Urinary bladder (tissue), 4 donors: Measurements from ENCODE around the gene AP3B2. TPM values are rescaled to one million over a fixed set of nuclear protein-coding genes. Genes with fewer than 3 reads are reported as not detected.

Experiments
- DNase-seq: peaks from one replicate; pipeline ENCODE4 v3.0.0-alpha.2; 2015; ENCODE audit errors: extremely low spot score
- H3K27ac ChIP-seq: one replicate; pipeline ENCODE4 v1.5.1; 2013; ENCODE audit warnings: low read depth, mild to moderate bottlenecking, moderate library complexity
- H3K36me3 ChIP-seq: one replicate; pipeline ENCODE4 v1.6.1; 2013; ENCODE audit warnings: mild to moderate bottlenecking, moderate library complexity; ENCODE audit not compliant: insufficient read depth
- H3K4me1 ChIP-seq: one replicate; pipeline ENCODE4 v1.6.1; 2013; ENCODE audit warnings: mild to moderate bottlenecking, moderate library complexity; ENCODE audit not compliant: insufficient read depth
- H3K4me3 ChIP-seq: one replicate; pipeline ENCODE4 v1.5.1; 2013; ENCODE audit warnings: low read depth, low read length
- WGBS: extraction: QIAGEN DNeasy Blood & Tissue Kit; methylation state at CpG from one replicate; pipeline ENCODE4 v1.1.7; 2013; 5-methylcytosine and 5-hydroxymethylcytosine counted together
- polyA plus RNA-seq: library from polyadenylated mRNA; stranded (reverse); fragments of 200-250 nt; gene quantifications from one replicate; pipeline ENCODE4 v1.2.3, GENCODE V29; 2013
- total RNA-seq: library from RNA; depleted of rRNA; stranded (reverse); fragments of >200 nt; gene quantifications from one replicate; pipeline ENCODE4 v1.2.3, GENCODE V29; 2014
- donor health status: healthy with polysubstance abuse.
- donor health status: healthy.

The AP3B2 gene
- total and polyA plus RNA-seq, 2 donors, result 2.0 to 2.2 TPM

DNA sequence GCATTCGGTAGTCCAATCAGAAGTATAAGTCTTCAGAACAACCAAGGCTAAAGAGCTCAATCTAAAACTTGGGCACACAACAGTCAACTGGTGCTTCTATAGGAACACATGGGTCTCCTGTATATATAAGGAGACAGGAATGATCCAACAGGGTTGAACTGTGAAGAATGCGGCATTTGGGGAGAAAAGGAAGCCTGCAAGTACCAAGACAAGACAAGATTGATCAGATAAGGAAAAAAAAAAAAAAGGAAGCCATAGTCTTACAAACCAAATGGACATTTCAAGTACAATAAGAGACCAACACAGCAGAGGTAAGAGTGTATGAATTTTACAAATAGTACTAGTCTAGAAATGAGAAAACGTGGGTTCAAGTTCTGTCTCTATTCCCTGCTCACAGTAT lies 69.0 kb downstream of the AP3B2 start:
- Histone ChIP-seq H3K27ac (no peak overlapping the region), H3K4me1 (no peaks in the 10 kb centered on the region), H3K4me3 (no peak overlapping the region), H3K36me3 (no peaks in the 10 kb centered on the region)
- WGBS, result 70% methylated on average over 3 of the region's 3 CpGs
- no peak for DNase-seq

DNA sequence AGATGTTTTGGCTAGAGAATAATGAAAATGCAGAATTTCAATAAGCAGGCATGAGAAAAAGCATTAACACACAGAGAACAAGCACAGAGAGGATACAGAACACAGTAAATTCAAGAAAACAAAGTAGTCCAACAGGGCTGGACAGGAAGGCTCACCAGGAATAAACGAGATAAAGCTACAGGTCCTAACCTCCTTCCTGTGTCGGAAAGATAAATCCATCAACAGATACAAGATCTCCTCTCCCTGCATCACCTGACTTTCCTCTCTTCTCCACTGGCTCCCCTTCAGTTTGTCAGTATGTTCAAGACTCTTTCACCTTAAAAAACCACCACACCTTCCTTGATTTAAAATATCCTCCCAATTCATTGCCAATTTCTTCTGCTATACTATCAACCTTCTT lies 73.9 kb downstream of the AP3B2 start:
- H3K36me3 ChIP-seq, result no peaks in the 10 kb centered on the region
- H3K27ac ChIP-seq, result no peak overlapping the region
- DNase-seq, result no peak
- H3K4me3 ChIP-seq, result no peak overlapping the region
- 37% methylated on average over 2 of the region's 2 CpGs for WGBS
- no peaks in the 10 kb centered on the region for H3K4me1 ChIP-seq

DNA sequence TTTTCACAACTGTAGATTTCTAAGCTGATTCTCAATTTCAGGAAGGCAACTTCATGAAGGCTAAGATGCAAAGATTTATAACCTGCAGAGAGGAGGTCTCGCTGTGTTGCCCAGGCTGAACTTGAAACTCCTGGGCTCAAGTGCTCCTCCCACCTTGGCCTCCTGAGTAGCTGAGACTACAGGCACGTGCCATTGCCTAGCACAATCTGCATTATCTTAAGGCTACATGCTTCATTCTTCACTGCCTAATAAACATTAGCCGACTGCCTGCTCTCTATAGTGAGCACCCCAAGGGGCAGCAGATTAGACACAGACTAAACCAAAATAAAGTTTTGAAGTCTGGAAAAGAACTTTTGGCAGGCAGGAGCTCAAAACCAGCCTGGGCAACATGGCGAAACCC lies 79.6 kb downstream of the AP3B2 start:
- DNase-seq, result no peak
- Histone ChIP-seq H3K4me3 (no peak overlapping the region), H3K4me1 (no peaks in the 10 kb centered on the region), H3K36me3 (no peaks in the 10 kb centered on the region), H3K27ac (no peak overlapping the region)
- WGBS, result 56% methylated on average over 4 of the region's 4 CpGs

DNA sequence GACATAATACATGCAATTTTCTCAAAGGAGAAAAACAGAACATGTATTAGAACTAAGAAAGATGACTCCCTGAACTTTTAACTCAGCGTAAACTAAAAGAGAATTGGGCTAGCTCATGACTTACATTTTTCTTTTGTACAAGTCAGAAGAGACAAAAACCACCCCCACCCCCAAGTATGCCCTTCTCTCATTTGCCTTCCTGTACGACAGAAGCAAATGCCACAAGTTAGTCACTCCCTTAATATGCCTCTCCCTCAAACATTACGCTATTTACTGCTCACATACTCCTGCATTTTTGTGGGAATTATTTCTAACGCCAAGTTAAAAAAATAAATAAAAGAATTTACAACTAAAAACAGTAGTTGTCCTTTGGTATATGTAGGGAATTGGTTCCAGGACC lies 84.5 kb downstream of the AP3B2 start:
- 78% methylated on average over 4 of the region's 4 CpGs for WGBS
- Histone ChIP-seq H3K4me3 (no peak overlapping the region), H3K4me1 (no peaks in the 10 kb centered on the region)

DNA sequence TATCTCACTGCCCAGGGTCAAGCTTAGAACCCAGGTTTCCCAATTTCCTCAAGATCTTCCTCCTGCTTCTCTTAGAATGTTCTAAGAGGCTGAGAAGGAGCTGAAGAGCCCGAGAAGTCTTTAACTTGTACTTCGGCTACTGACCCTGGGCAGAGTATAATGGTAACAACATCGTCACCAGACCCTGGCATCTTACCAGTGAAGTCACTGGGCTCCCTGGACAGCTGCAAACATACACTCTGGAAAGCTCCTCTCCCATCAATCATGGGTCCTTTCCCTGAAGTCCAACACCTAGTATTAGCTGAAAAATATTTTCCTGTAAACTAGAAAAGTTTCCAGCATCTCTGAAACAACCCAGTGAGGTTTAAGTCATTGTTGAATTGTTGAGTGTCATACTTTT lies 85.2 kb downstream of the AP3B2 start:
- H3K36me3 ChIP-seq, result no peaks in the 10 kb centered on the region
- 88% methylated on average over 3 of the region's 3 CpGs for WGBS

More for the DNA sequence above, 84.5 kb downstream of the AP3B2 start:
- Histone ChIP-seq H3K36me3 (no peaks in the 10 kb centered on the region), H3K27ac (no peak overlapping the region)
- no peak for DNase-seq

DNA sequence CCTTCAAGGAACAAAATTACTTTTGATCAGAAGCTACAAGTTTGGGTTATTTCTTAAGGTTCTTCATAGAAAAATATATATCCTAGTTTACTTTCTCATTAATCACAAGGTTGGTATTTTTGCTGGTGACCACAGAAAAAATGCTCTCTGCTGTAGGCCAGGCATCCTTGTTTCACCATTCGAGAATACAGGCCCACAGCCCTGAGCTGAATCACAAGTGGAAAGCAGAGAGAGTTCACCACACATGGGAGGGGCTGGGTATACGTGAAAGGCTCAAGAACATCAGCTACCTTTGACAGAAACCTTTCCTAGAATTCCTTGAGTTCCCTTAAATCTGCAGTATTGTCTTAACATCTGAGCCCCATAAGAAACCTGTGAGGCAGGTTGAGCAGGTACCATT lies 85.7 kb downstream of the AP3B2 start:
- WGBS, result 67% methylated on average over 2 of the region's 2 CpGs
- Histone ChIP-seq H3K4me3 (no peak overlapping the region), H3K27ac (no peak overlapping the region), H3K36me3 (no peaks in the 10 kb centered on the region), H3K4me1 (no peaks in the 10 kb centered on the region)
- no peak for DNase-seq

More for the DNA sequence above, 85.2 kb downstream of the AP3B2 start:
- H3K27ac ChIP-seq, result no peak overlapping the region
- no peak for DNase-seq
- no peaks in the 10 kb centered on the region for H3K4me1 ChIP-seq
- no peak overlapping the region for H3K4me3 ChIP-seq

DNA sequence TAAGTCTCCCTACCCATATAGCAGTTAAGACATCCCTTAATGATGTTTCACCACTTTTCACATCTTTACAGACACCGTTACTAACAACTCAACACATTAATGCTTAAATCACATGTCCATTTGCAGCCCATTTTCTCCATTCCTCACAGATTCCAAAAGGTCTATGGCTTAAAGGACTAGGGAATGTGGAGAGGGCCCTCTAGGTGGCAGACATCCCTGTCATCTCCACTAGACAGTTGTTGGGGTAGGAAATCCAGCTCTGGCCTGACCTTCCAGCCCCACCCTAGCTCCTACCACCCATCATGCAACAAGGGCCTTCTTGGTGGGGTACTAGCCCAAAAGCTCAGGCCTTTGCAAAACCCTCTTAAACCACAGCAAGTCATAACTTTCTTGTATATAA lies 87.7 kb downstream of the AP3B2 start:
- Histone ChIP-seq H3K4me1 (no peaks in the 10 kb centered on the region), H3K27ac (no peak overlapping the region), H3K36me3 (no peaks in the 10 kb centered on the region), H3K4me3 (no peak overlapping the region)
- no peak for DNase-seq
- WGBS, result 54% methylated on average over 1 of the region's 1 CpG

DNA sequence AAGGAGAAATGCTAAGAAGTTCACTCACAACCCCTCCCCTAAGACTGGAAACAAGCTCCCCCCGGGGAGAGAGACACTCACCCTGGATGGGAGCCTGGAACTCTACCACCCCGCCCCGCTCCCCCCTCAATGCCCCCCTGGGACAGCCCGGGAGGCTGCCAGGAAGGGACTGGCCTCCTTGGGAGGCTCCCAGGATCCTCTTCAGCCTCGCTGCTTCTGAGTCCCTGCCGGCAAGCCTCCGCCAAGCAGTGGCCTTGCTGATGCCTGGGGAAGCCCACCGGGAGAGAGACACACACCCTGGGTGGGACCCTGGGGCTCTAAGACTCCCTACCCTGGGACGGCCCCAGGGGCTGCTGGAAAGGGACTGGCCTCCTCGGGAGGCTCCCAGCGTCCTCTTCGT lies 95.9 kb downstream of the AP3B2 start:
- 61% methylated on average over 12 of the region's 12 CpGs for WGBS
- Histone ChIP-seq H3K4me1 (no peaks in the 10 kb centered on the region), H3K36me3 (no peaks in the 10 kb centered on the region), H3K4me3 (no peak overlapping the region), H3K27ac (no peak overlapping the region)
- no peak for DNase-seq

DNA sequence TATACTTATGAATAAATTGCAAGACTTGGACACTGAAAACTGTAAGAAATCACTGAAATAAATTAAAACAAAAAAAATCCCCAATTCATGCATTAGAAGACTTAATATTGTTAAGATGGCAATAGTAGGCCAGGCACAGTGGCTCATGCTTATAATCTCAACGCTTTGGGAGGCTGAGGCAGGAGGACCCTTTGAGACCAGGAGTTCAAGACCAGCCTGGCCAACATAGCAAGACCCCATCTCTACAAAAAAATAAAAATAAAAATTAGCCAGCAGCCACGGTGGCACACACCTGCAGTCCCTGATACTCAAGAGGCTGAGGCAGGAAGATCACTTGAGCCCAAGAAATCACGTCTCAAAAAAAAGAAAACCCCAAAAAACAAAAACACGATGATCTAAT lies 98.3 kb downstream of the AP3B2 start:
- Histone ChIP-seq H3K4me3 (no peak overlapping the region), H3K36me3 (no peaks in the 10 kb centered on the region), H3K27ac (no peak overlapping the region), H3K4me1 (no peaks in the 10 kb centered on the region)
- WGBS, result 86% methylated on average over 4 of the region's 4 CpGs
- DNase-seq, result no peak

Other genes with a start within 250 kb of the AP3B2 start
- gene RPS17, start 169.4 kb downstream of the AP3B2 start, total RNA-seq, result 2,311 TPM
- gene RPS17, start 169.4 kb downstream of the AP3B2 start, polyA plus RNA-seq, result 3,193 TPM
- gene CPEB1, start 62.5 kb downstream of the AP3B2 start, total RNA-seq, result 4.7 TPM
- 11.0 TPM for gene CPEB1, start 62.5 kb downstream of the AP3B2 start, polyA plus RNA-seq
- 1.2 TPM for gene FSD2, start 96.2 kb upstream of the AP3B2 start, total RNA-seq
- not detected for gene FSD2, start 96.2 kb upstream of the AP3B2 start, polyA plus RNA-seq
- gene WHAMM, start 99.8 kb upstream of the AP3B2 start, total RNA-seq, result 5.2 TPM
- gene WHAMM, start 99.8 kb upstream of the AP3B2 start, polyA plus RNA-seq, result 6.9 TPM
- gene HOMER2, start 242.8 kb upstream of the AP3B2 start, total RNA-seq, result 8.9 TPM
- gene HOMER2, start 242.8 kb upstream of the AP3B2 start, polyA plus RNA-seq, result 1.2 TPM